ENCODE measurements around the gene FIBP. TPM values are rescaled to one million over a fixed set of nuclear protein-coding genes. Genes with fewer than 3 reads are reported as not detected.
A peak's percentile ranks its signal among the peaks of the same experiment; 100 is the strongest.

FIBP gene
- total RNA-seq, 2 donors from 2014 or later, result 41.9 to 53.5 TPM

GRCh38 chr11:65903068-65903481 lies 14.8 kb upstream of the FIBP start:
- H3K9me3 ChIP-seq, result no peaks in the 10 kb centered on the region
- no peaks in the 10 kb centered on the region for H3K27me3 ChIP-seq
- no peaks in the 10 kb centered on the region for H3K36me3 ChIP-seq
- intact Hi-C loops (cut with DNase I), result no loop called here
- no peak overlapping the region for H3K27ac ChIP-seq
- H3K9ac ChIP-seq (ENCODE audit: low read depth in 2 of 2, low read length in 2 of 2), result no peak overlapping the region
- TF ChIP-seq CTCF (IDR thresholded peaks at IDR 0.05), result no peak
- no peak overlapping the region for H3K4me3 ChIP-seq
- no peak for DNase-seq
- peaks cover 9% of the 10 kb centered on the region for H3K4me1 ChIP-seq

- H3K36me3 ChIP-seq, result no peaks in the 10 kb centered on the region
- no peak overlapping the region for H3K9ac ChIP-seq (ENCODE audit: low read depth in 2 of 2, low read length in 2 of 2)
- no peak for TF ChIP-seq CTCF (IDR thresholded peaks at IDR 0.05)
- peak overlapping the region; percentile 53 for H3K4me3 ChIP-seq
- no peaks in the 10 kb centered on the region for H3K9me3 ChIP-seq
- peak overlapping the region; percentile 32 for H3K27ac ChIP-seq
- H3K27me3 ChIP-seq, result no peaks in the 10 kb centered on the region
- DNase-seq, result no peak
- intact Hi-C loops (cut with DNase I), result no loop called here
- H3K4me1 ChIP-seq, result peaks cover 9% of the 10 kb centered on the region
These were observed 12.6 kb upstream of the FIBP start for GRCh38 chr11:65900899-65901180.

GRCh38 chr11:65900125-65900898 lies 12.0 kb upstream of the FIBP start, which contains the start of gene FOSL1:
Gene FOSL1, minus strand, starts transcription at chr11:65900388. Its CDS starts 49 bp downstream, at chr11:65900339.
- Histone ChIP-seq H3K9me3 (no peaks in the 10 kb centered on the region), H3K27me3 (no peaks in the 10 kb centered on the region), H3K4me1 (peaks cover 9% of the 10 kb centered on the region), H3K4me3 (peak within 1 kb of the TSS; percentile 53), H3K9ac (ENCODE audit: low read depth in 2 of 2, low read length in 2 of 2) (peak within 1 kb of the TSS; percentile 51), H3K27ac (peak within 1 kb of the TSS; percentile 34), H3K36me3 (no peaks in the 10 kb centered on the region)
- DNase-seq, result peak; percentile 96
- TF ChIP-seq CTCF (IDR thresholded peaks at IDR 0.05), result no peak
- intact Hi-C loops (cut with DNase I), result no loop called here

GRCh38 chr11:65899356-65900124 lies 11.3 kb upstream of the FIBP start:
- peak overlapping the region; percentile 53 for H3K4me3 ChIP-seq
- H3K27me3 ChIP-seq, result no peaks in the 10 kb centered on the region
- H3K4me1 ChIP-seq, result peaks cover 9% of the 10 kb centered on the region
- peak; percentile 57 for DNase-seq
- H3K9ac ChIP-seq (ENCODE audit: low read depth in 2 of 2, low read length in 2 of 2), result peak overlapping the region; percentile 51
- no peaks in the 10 kb centered on the region for H3K9me3 ChIP-seq
- no peak for TF ChIP-seq CTCF (IDR thresholded peaks at IDR 0.05)
- H3K27ac ChIP-seq, result peak overlapping the region; percentile 34
- H3K36me3 ChIP-seq, result no peaks in the 10 kb centered on the region
- intact Hi-C loops (cut with DNase I), result no loop called here

GRCh38 chr11:65898656-65899355 lies 10.5 kb upstream of the FIBP start:
- Histone ChIP-seq H3K4me1 (peaks cover 9% of the 10 kb centered on the region), H3K27ac (no peak overlapping the region), H3K9ac (ENCODE audit: low read depth in 2 of 2, low read length in 2 of 2) (peak overlapping the region; percentile 24 to 40), H3K4me3 (peak overlapping the region; percentile 53), H3K9me3 (no peaks in the 10 kb centered on the region), H3K36me3 (no peaks in the 10 kb centered on the region), H3K27me3 (no peaks in the 10 kb centered on the region)
- no peak for TF ChIP-seq CTCF (IDR thresholded peaks at IDR 0.05)
- DNase-seq, result no peak
- intact Hi-C loops (cut with DNase I), result no loop called here
